Psoas muscle (tissue), 8 donors: ENCODE results near the gene USP19. TPM values are rescaled to one million over a fixed set of nuclear protein-coding genes. Genes with fewer than 3 reads are reported as not detected.

Source experiments
- ATAC-seq, 4 donors: fragments of 200-7000 bp; cut with Tn5 transposase; one replicate each; pipeline ENCODE4 v1.9.1; 2020; ENCODE audit warnings: moderate library complexity in 3 of 4, mild to moderate bottlenecking in 2 of 4
- DNase-seq, 2 donors: peaks; one replicate each; pipeline ENCODE4 v3.0.0-alpha.2; 2020
- H3K27ac ChIP-seq: fragments of 200-600 bp; one replicate; pipeline ENCODE4 v1.8.0; 2022
- H3K27me3 ChIP-seq, 3 donors: fragments of 200-600 bp in 1 of 3; one replicate each; pipeline versions ENCODE4 v1.6.1 to v1.8.0; 2013 to 2022; ENCODE audit warnings: low read length in 2 of 3, mild to moderate bottlenecking in 2 of 3, moderate library complexity in 1 of 3; ENCODE audit not compliant: insufficient read depth in 3 of 3
- H3K36me3 ChIP-seq, 2 donors: fragments of 200-600 bp in 1 of 2; one replicate each; pipeline versions ENCODE4 v1.6.1 to v1.8.0; 2013 to 2022; ENCODE audit warnings: low read depth in 1 of 2, mild to moderate bottlenecking in 1 of 2, moderate library complexity in 1 of 2; ENCODE audit not compliant: insufficient read depth in 1 of 2
- H3K4me1 ChIP-seq: fragments of 200-600 bp; one replicate; pipeline ENCODE4 v1.8.0; 2022
- H3K4me3 ChIP-seq: fragments of 200-600 bp; one replicate; pipeline ENCODE4 v1.8.0; 2022; ENCODE audit warnings: mild to moderate bottlenecking
- H3K9me3 ChIP-seq: fragments of 200-600 bp; one replicate; pipeline ENCODE4 v1.8.0; 2022
- CTCF ChIP-seq: fragments of 200-600 bp; IDR thresholded peaks from one replicate; pipeline ENCODE4 v1.8.0; 2022; ENCODE audit warnings: antibody characterized with exemption
- WGBS, 3 donors: extraction: QIAGEN DNeasy Blood & Tissue Kit; methylation state at CpG; one replicate each; pipeline versions ENCODE4 v1.1.6 to v1.1.7; 2013; 5-methylcytosine and 5-hydroxymethylcytosine counted together
- intact Hi-C, 2 donors: fragments of 100-400 bp; cut with DNase I; formaldehyde crosslinking; loops; one replicate each; pipeline versions ENCODE4 v1.11.0 to v1.14.2; 2022
- polyA plus RNA-seq, 3 donors: library from polyadenylated mRNA; stranded (reverse); fragments of 200-250 nt; gene quantifications; one replicate each; pipeline ENCODE4 v1.2.3, GENCODE V29; 2013
- total RNA-seq, 4 donors: library from RNA; stranded (reverse); fragmentation: NEBNext Ultra II Directional in 2 of 4; extraction: Animal tissue kit (Norgen Biotek cat#: 25700) in 2 of 4; gene quantifications; one replicate each; pipeline versions ENCODE4 v1.2.1 to v1.2.4, GENCODE V29; 2021 to 2023
- donor health status: healthy with polysubstance abuse.
- donor health status: DM: no; HTN: no; CAD: no; lungs with moderate emphysema.
- donor health status: Bipolar disorder and iron deficiency.
- donor health status: healthy.
- donor health status: DM: yes; HTN: yes; CAD: no.
- donor health status: DM: no; HTN: no; CAD: no.
- donor health status: DM: no; HTN: no; CAD: no.
- donor health status: DM: yes; HTN: yes; CAD: no.

The USP19 gene
- total and polyA plus RNA-seq, 7 donors: 29.5 to 109 (median 91.1) TPM

GRCh38 chr3:49123687-49124086 lies 3.1 kb upstream of the USP19 start:
- WGBS, 3 donors: 89 to 96% (median 91%) methylated on average over 17 of the region's 17 CpGs
- Histone ChIP-seq H3K4me3 (no peak overlapping the region), H3K27ac (no peak overlapping the region), H3K36me3 (peaks cover 0 to 76% of the 10 kb centered on the region in 2 donors), H3K4me1 (peaks cover 13% of the 10 kb centered on the region), H3K27me3 (no peaks in the 10 kb centered on the region), H3K9me3 (no peaks in the 10 kb centered on the region)
- no peak for ATAC-seq
- intact Hi-C loops: loop anchor here in 1 of 2 donors (5.0 kb wide), 1 partner anchor 44 kb away; the partner anchor contains the start of gene CCDC71
- DNase-seq: no peak
- no peak for TF ChIP-seq CTCF

DNA sequence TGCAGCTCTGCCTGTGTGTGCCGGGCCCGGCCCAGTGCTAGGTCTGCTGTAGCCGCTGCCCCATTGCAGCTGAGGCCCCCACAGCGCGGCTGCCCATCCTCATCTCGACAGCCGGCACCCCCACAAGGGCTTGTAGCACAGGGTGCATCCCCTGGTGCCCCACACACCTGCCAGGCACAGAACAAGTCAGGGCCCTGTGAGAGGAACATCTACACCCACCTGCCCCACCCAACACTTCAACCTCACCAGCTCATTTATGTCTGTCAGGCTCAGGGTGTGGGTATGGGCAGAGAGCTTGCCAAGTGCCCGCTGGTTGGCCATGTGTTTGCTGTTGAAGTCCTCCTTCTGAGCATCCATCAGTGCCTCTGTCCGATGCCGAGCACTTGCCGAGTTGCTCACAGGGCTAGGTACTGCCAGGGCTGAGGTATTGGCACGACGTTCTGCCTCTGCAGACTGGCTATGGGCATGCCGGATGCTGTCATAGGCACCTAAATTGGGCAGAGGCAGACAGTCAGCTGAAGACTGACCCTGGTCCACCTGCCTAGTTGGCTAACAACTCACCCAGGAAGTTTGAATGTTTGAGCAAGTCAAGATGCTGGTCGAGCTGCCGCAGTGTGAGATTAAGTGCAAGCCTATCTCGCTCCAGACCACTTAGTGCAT lies 2.4 kb upstream of the USP19 start:
- intact Hi-C loops: loop anchor here in 1 of 2 donors (5.0 kb wide), 1 partner anchor 44 kb away; the partner anchor contains the start of gene CCDC71
- peaks cover 16% of the 10 kb centered on the region for H3K4me1 ChIP-seq
- peaks cover 0 to 76% of the 10 kb centered on the region in 2 donors for H3K36me3 ChIP-seq
- no peak for TF ChIP-seq CTCF
- no peaks in the 10 kb centered on the region for H3K9me3 ChIP-seq
- H3K27me3 ChIP-seq: no peaks in the 10 kb centered on the region
- no peak for DNase-seq
- 83 to 93% (median 89%) methylated on average over 17 of the region's 17 CpGs for WGBS, 3 donors
- no peak for ATAC-seq
- no peak overlapping the region for H3K4me3 ChIP-seq
- H3K27ac ChIP-seq: no peak overlapping the region

DNA sequence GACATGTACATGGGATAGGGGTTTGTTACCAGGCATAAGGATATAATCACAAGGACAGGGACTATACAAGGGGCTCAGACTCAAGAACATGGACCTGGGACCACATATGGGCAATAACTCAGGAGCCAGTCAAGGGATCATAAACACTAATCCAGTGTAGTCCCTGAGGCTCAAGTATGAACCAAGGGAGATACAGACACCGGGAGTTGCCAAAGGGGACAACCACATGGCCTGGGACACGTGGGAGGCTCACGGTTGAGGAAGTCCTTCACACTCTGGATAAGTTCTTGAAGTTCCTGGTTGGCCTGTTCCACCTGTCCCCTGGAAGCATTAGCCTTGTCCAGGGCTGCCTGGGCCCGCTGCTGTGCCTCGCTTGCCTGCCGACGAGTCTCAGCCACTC lies 1.8 kb upstream of the USP19 start:
- WGBS, 3 donors: 80 to 85% (median 82%) methylated on average over 7 of the region's 7 CpGs
- H3K27me3 ChIP-seq: no peaks in the 10 kb centered on the region
- TF ChIP-seq CTCF: no peak
- H3K27ac ChIP-seq: no peak overlapping the region
- DNase-seq: no peak
- no peak for ATAC-seq
- no peaks in the 10 kb centered on the region for H3K9me3 ChIP-seq
- intact Hi-C loops: loop anchor here in 1 of 2 donors (5.0 kb wide), 1 partner anchor 45 kb away; the partner anchor contains the start of gene CCDC71
- H3K4me1 ChIP-seq: peaks cover 16% of the 10 kb centered on the region
- H3K4me3 ChIP-seq: no peak overlapping the region
- peaks cover 4 to 76% of the 10 kb centered on the region in 2 donors for H3K36me3 ChIP-seq

DNA sequence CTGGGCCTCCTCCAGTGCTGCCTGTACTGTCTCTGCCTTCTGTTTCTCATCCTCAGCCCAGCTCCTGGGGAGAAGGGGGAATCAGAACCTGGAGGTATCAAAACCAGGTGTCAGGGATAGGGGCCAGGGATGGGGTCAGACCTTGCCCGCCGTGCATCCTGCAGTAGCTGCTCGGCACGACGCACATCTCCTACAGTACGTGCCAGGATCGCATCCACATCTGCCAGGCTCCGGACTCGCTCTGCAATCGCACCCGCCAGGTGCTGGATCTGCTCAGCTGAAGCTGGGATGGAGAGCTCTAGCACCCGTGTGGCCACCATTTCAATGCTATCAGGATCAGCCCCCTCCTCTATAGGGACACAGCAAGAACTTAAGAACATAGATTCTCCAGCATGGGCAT lies 1.4 kb upstream of the USP19 start:
- H3K27me3 ChIP-seq: no peaks in the 10 kb centered on the region
- peaks cover 16% of the 10 kb centered on the region for H3K4me1 ChIP-seq
- no peaks in the 10 kb centered on the region for H3K9me3 ChIP-seq
- intact Hi-C loops: loop anchor here in 1 of 2 donors (5.0 kb wide), 1 partner anchor 45 kb away; the partner anchor contains the start of gene CCDC71
- H3K27ac ChIP-seq: no peak overlapping the region
- peaks cover 8 to 78% of the 10 kb centered on the region in 2 donors for H3K36me3 ChIP-seq
- ATAC-seq (no peak), DNase-seq (no peak)
- no peak overlapping the region for H3K4me3 ChIP-seq
- WGBS, 3 donors: 85 to 91% (median 87%) methylated on average over 12 of the region's 12 CpGs
- no peak for TF ChIP-seq CTCF
